Head of caudate nucleus (tissue), 42 donors: ENCODE results near the gene TMCO4.

Source experiments
- DNase-seq, 42 donors: peaks; one replicate each; pipeline versions ENCODE4 v3.0.0 to v3.0.0-alpha.2; 2020 to 2021; ENCODE audit warnings: mixed read lengths in 7 of 42
- intact Hi-C: fragments of 100-400 bp; cut with DNase I; formaldehyde crosslinking; loops from one replicate; pipeline ENCODE4 v1.15.0; 2022

TMCO4 gene

GRCh38 chr1:19734056-19734455 lies 65.7 kb downstream of the TMCO4 start:
- intact Hi-C loops = no loop called here
- peak in 12 of 42 donors; percentile 21 to 58 (median 29) for DNase-seq

DNA sequence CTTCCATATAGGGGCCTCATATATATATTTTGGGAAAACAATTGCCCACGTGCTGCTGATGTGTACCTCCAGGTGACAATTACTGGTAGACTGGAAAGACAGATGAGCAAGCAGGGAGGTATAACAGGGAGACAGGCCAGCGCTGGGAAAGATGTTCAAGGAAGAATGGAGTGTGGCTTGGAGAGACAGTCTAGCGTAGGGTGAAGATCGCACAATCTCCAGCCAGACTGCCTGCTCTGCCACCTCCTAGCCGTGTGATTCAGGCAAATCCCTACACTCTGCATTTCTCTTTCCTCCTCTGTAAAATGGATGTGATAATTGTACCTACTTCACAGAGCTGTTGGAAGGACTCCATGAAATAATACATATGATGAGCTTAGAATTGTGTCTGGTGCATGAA lies 66.1 kb downstream of the TMCO4 start:
- intact Hi-C loops = no loop called here
- DNase-seq = peak in 2 of 42 donors; percentile 25 to 44

GRCh38 chr1:19731311-19731821 lies 68.3 kb downstream of the TMCO4 start:
- intact Hi-C loops = no loop called here
- no peak for DNase-seq

DNA sequence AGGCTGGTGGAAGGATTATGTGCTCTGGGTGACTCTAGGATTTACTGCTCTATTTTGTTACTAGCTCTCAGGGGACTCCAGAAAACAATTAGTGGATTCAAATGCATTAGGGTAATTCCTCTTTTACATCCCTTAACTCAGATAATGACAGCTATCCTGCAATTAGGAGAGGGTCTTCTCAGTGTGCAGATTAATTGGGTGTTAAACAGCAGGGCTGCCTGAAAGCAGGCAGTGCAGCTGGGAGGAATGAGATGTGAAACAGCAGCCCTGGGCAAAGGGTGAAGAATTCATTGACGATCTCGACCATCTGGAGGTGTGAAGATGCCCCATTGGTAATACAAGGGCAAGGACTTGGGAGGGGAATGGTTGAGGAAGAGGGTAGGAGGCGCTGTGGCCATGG lies 68.9 kb downstream of the TMCO4 start:
- intact Hi-C loops = no loop called here
- DNase-seq = no peak

- no peak for DNase-seq
- intact Hi-C loops = no loop called here
Measured at GRCh38 chr1:19730232-19730631, 69.5 kb downstream of the TMCO4 start.

- intact Hi-C loops = no loop called here
- DNase-seq = peak in 12 of 42 donors; percentile 16 to 74 (median 34)
Measured at GRCh38 chr1:19728413-19729145, 71.1 kb downstream of the TMCO4 start.

- peak in 2 of 42 donors; percentile 12 to 27 for DNase-seq
- intact Hi-C loops = no loop called here
Measured at GRCh38 chr1:19725606-19726005, 74.1 kb downstream of the TMCO4 start.

DNA sequence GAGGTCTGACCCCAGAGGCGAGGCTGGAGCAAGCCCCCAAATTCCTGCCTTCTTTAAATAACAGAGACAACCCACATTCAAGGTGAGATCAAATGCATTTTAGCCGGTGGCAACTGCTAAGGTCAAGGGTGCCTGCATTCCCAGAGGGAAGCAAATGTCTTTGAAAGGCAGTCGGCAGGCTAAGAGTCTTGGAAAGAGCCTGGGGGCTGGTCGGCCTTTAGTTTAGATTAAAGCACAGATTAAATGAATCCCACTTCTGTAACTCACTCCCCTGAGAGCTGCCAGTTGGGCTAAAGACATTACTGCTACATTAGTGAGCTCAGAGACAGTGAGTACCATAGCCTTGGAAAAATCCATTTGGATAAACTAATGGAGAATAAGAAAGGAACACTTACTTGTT lies 75.8 kb downstream of the TMCO4 start:
- intact Hi-C loops = no loop called here
- no peak for DNase-seq

DNA sequence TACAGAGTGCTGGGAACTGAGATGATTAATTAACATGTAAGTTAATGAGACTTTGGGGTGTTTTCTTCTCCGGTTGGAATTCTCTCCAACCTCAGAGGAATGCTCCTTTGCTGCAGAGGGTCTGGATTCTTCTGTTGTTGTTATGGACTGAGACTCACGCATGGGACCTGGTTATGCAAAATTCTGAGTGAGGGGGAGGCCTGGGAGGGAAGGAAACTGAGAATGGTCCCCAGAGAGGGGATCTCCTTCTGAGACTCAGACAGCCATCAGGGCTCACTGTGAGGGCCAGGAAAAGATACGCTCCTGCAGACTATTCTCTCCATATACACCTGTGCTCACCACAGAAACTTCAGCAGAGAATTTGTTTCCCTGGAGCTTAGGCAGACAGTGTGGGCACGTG lies 78.7 kb downstream of the TMCO4 start:
- no peak for DNase-seq
- intact Hi-C loops = no loop called here

- intact Hi-C loops = no loop called here
- no peak for DNase-seq
Measured at GRCh38 chr1:19720174-19720573, 79.5 kb downstream of the TMCO4 start.

- peak in 5 of 42 donors; percentile 16 to 49 (median 25) for DNase-seq
- intact Hi-C loops = no loop called here
Measured at GRCh38 chr1:19717467-19717866, 82.2 kb downstream of the TMCO4 start.

DNA sequence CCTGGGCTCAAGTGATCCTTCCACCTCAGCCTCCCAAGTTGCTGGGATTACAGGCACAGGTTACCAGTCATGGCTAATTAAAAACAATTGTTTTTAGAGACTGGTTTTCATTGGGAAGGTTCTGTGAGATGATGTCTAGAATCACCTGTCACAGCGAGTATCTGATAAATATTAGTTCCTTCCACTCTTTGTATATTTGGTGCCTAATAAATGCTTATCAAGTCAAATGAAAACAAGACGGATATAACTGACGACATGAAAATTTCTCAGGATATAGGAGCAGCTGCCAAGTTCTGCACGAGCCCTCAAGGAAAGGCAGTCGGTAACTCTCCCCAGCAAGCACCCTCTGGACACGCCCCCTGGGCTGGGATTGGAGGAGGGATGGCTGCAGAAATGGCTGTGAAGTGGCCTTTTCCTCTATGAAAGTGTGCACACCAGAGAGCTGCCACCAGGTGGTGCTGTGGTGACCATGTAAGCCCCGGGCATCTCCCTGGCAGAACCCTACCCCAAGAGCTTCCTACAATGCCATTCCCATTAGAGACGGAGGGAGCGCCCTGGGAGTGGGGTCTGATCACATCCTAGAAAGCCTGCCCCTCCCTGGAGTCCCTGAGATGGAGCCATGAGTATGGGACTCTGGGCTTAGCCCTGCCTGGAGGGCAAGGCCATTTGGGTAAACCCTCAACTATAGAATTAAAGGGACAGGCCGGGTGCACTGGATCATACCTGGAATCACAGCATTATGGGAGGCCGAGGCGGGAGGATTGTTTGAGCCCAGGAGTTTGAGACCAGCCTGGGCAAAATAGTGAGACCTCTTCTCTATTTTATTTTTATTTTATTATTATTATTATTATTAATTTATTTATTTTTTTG lies 84.1 kb downstream of the TMCO4 start:
- peak; percentile 70 to 91 (median 82) for DNase-seq
- intact Hi-C loops = no loop called here

- DNase-seq = no peak
- intact Hi-C loops = no loop called here
Measured at GRCh38 chr1:19712928-19713327, 86.8 kb downstream of the TMCO4 start.

DNA sequence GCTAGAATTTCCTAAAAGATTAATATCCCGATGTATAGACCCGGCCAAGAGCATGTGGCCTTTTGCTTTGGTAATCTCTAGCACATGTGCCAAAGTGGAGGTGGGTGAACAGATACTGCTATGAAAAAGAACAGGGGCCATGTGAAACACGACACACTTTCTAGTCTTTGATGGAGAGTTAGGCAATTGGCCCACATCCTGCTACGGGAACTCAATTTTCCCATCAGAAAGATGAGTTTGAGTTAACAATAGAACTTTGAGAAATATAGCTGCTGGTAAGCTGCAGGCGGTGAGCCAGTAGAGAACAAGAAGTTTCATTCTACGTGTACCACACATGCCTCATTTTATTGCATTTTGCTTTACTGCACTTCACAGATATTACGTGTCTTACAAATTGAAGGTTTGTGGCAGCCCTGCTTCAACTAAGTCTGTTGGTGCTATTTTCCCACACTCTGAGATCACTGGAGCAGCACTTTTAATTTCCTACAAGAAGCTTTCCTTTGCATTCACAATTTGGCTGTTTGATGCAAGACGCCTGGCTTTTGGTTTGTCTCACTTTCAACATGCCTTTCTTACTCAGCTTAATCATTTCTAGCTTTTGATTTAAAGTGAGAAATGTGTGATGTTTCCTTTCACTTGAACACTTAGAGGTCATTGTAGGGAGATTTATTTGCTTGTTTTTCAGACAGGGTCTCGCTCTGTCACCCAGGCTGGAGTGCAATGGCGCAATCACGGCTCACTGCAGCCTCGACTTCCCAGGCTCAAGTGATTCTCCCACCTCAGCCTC lies 88.7 kb downstream of the TMCO4 start:
- intact Hi-C loops = no loop called here
- DNase-seq = peak in 17 of 42 donors; percentile 11 to 71 (median 32)

DNA sequence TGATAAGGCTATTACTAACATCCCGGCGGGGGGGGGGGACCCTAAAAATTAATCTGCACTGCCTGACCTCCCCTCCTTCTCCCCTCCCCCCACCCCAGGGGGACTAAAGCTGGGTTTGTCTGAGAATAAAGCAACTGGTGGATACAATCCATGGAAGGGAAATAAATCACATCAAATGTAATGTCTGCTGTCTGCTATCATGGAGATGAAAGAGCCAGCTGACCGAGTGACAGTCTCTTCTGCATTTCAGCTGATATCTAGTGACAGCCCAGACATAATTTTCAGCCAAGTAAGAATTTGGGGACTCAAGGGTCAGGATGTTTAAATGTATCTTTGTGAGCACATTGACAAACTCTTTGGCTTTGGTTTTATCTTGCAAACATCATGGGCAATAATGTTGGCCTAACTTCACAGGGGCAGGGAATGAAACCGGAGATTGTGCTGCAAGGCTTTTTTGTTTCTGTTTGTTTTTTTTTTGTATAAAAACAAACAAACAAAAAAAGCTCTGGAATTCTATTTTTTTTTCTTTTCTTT lies 90.4 kb downstream of the TMCO4 start:
- intact Hi-C loops = no loop called here
- DNase-seq = no peak

DNA sequence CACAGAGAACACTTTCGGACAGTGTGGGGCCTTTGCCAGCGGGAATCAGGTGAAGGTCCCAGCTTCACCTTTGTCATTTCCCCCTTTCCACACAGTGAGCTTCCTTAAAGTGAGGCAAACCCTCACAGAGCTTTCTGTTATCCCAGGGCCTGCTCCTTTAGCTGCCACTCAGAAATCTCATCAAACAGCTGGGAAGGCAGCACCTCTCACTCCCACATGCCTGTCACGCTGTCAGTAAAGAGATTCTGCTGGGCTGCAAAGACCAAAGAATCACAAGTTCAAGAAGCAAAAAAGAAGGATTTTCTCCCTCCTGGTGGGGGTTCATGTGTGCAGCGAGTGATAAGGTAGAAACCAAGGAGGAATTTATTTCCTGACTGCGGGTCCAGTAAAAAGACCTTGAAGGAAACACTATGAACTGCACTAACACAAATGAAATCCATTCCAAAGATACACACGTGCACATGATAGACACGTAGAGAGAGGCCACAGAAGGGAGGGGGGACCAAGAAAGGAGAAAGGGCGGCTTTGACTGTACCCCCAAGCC lies 91.1 kb downstream of the TMCO4 start:
- DNase-seq = peak in 35 of 42 donors; percentile 10 to 85 (median 46)
- intact Hi-C loops = no loop called here

GRCh38 chr1:19706136-19706535 lies 93.6 kb downstream of the TMCO4 start:
- no peak for DNase-seq
- intact Hi-C loops = loop anchor here (2.0 kb wide), 1 partner anchor 35 kb away; no protein-coding TSS in a partner anchor

- intact Hi-C loops = no loop called here
- peak in 20 of 42 donors; percentile 12 to 75 (median 44) for DNase-seq
Measured at GRCh38 chr1:19705464-19705863, 94.3 kb downstream of the TMCO4 start.
